ENCODE results near the gene KCNQ1OT1. TPM values are rescaled to one million over a fixed set of nuclear protein-coding genes. Genes with fewer than 3 reads are reported as not detected.

KCNQ1OT1 gene
- total and polyA plus RNA-seq, 4 donors, result 0.05 to 4.9 (median 0.61) TPM

GRCh38 chr11:2581151-2581930, 118.5 kb downstream of the KCNQ1OT1 start:
- Histone ChIP-seq H3K36me3 (ENCODE audit: control insufficient read depth in 4 of 4, insufficient read depth in 3 of 4, low read depth in 1 of 4, low read length in 3 of 4) (no peaks in the 10 kb centered on the region), H3K4me1 (ENCODE audit: control insufficient read depth in 4 of 4, insufficient read depth in 4 of 4, low read length in 3 of 4) (no peaks in the 10 kb centered on the region), H3K27ac (ENCODE audit: low read depth in 1 of 2, low read length in 2 of 2) (no peak overlapping the region), H3K4me3 (ENCODE audit: low read depth in 1 of 3, low read length in 3 of 3) (no peak overlapping the region), H3K27me3 (ENCODE audit: control insufficient read depth in 4 of 4, insufficient read depth in 4 of 4, low read length in 3 of 4) (no peaks in the 10 kb centered on the region), H3K9ac (ENCODE audit: low read depth in 1 of 2, low read length in 2 of 2) (no peak overlapping the region), H3K9me3 (ENCODE audit: control insufficient read depth in 4 of 4, low read length in 3 of 4) (no peaks in the 10 kb centered on the region)
- no peak for TF ChIP-seq ZBTB33 (IDR thresholded peaks at IDR 0.05)
- no peak for TF ChIP-seq RAD21 (IDR thresholded peaks at IDR 0.05)
- TF ChIP-seq EGR1 (IDR thresholded peaks at IDR 0.05; ENCODE audit: low read depth in 2 of 2), result no peak
- no peak for TF ChIP-seq GABPA (IDR thresholded peaks at IDR 0.05 in 1 of 2, conservative IDR thresholded peaks at IDR 0.05 in 1 of 2)
- no peak for TF ChIP-seq NR2F2 (IDR thresholded peaks at IDR 0.05)
- TF ChIP-seq SP1 (IDR thresholded peaks at IDR 0.05), result no peak
- TF ChIP-seq FOXA1 (IDR thresholded peaks at IDR 0.05), result no peak
- TF ChIP-seq FOXA2 (IDR thresholded peaks at IDR 0.05), result no peak
- no peak for TF ChIP-seq ATF3 (IDR thresholded peaks at IDR 0.05)
- no peak for TF ChIP-seq CTCF (IDR thresholded peaks at IDR 0.05; ENCODE audit: low read depth, low read length, missing input control)
- no peak for TF ChIP-seq HNF4G (IDR thresholded peaks at IDR 0.05)
- no peak for TF ChIP-seq JUND (IDR thresholded peaks at IDR 0.05)
- no peak for TF ChIP-seq MAX (IDR thresholded peaks at IDR 0.05)
- TF ChIP-seq REST (IDR thresholded peaks at IDR 0.05), result no peak
- TF ChIP-seq TAF1 (conservative IDR thresholded peaks at IDR 0.05), result no peak
- no peak for TF ChIP-seq RXRA (IDR thresholded peaks at IDR 0.05)
- TF ChIP-seq HNF4A (conservative IDR thresholded peaks at IDR 0.05), result no peak
- TF ChIP-seq YY1 (IDR thresholded peaks at IDR 0.05), result no peak
- no peak for DNase-seq (ENCODE audit: low spot score)
- WGBS, result 91% methylated on average over 22 of the region's 22 CpGs
